Hematopoietic multipotent progenitor cell treated with erythropoietin and hydrocortisone succinate and interleukin-3 and kit ligand, for 17 days (in vitro differentiated cells): ENCODE results near the gene CEP57.

Experiments used
- DNase-seq: peaks from one replicate; pipeline ENCODE4 v3.0.0-alpha.2; 2015; ENCODE audit warnings: low spot score

The CEP57 gene

GRCh38 chr11:95790123-95790932 lies at the start of gene CEP57:
Gene CEP57 (plus strand): TSS chr11:95790498. CDS start chr11:95790699, 201 bp downstream.
- DNase-seq, result peak; percentile 99

GRCh38 chr11:95750101-95750500 lies 40.2 kb upstream of the CEP57 start:
- DNase-seq, result no peak

GRCh38 chr11:95751515-95751914 lies 38.8 kb upstream of the CEP57 start:
- DNase-seq, result no peak

GRCh38 chr11:95760941-95761340 lies 29.4 kb upstream of the CEP57 start:
- DNase-seq, result no peak

GRCh38 chr11:95762534-95762933 lies 27.8 kb upstream of the CEP57 start:
- DNase-seq, result no peak

- peak; percentile 82 for DNase-seq
These were observed 25.9 kb upstream of the CEP57 start for GRCh38 chr11:95764267-95764898.

GRCh38 chr11:95766701-95767100 lies 23.6 kb upstream of the CEP57 start:
- no peak for DNase-seq

GRCh38 chr11:95767498-95767897 lies 22.8 kb upstream of the CEP57 start:
- no peak for DNase-seq

- no peak for DNase-seq
These were observed 21.8 kb upstream of the CEP57 start for GRCh38 chr11:95768521-95768920.

- DNase-seq, result no peak
These were observed 13.4 kb upstream of the CEP57 start for GRCh38 chr11:95776859-95777258.

GRCh38 chr11:95778699-95779098 lies 11.6 kb upstream of the CEP57 start:
- DNase-seq, result no peak

GRCh38 chr11:95780544-95780943 lies 9.8 kb upstream of the CEP57 start:
- no peak for DNase-seq

GRCh38 chr11:95788921-95789505 lies 1.3 kb upstream of the CEP57 start:
- DNase-seq, result peak; percentile 66

GRCh38 chr11:95789506-95790122 lies 684 bp upstream of the CEP57 start, which contains the start of gene FAM76B:
Gene FAM76B (minus strand): TSS chr11:95789782. CDS start chr11:95789478, 304 bp downstream.
- peak; percentile 99 for DNase-seq

- DNase-seq, result peak; percentile 62
These were observed 823 bp downstream of the CEP57 start for GRCh38 chr11:95790933-95791708.

- no peak for DNase-seq
These were observed 1.4 kb downstream of the CEP57 start for GRCh38 chr11:95791709-95792033.

GRCh38 chr11:95792200-95792599 lies 1.9 kb downstream of the CEP57 start:
- no peak for DNase-seq

GRCh38 chr11:95792700-95793099 lies 2.4 kb downstream of the CEP57 start:
- DNase-seq, result no peak

- no peak for DNase-seq
These were observed 2.8 kb downstream of the CEP57 start for GRCh38 chr11:95793116-95793515.

- no peak for DNase-seq
These were observed 3.8 kb downstream of the CEP57 start for GRCh38 chr11:95794086-95794485.

- no peak for DNase-seq
These were observed 5.5 kb downstream of the CEP57 start for GRCh38 chr11:95795627-95796295.
